GM12878 (cell line): ENCODE data around the gene SHROOM3. TPM values are rescaled to one million over a fixed set of nuclear protein-coding genes. Genes with fewer than 3 reads are reported as not detected.

Source experiments
- ATAC-seq: fragments of 200-7000 bp; cut with Tn5 transposase; 3 replicates; pipeline ENCODE4 v1.9.1; 2020; ENCODE audit warnings: mild to moderate bottlenecking, moderate library complexity
- BruUV-seq: library from RNA; stranded (reverse); fragments of 400-500 nt; replicated peaks from 2 replicates; lab custom pipeline; 2021; lab: Mats Ljungman, UMichigan
- CTCF ChIA-PET: fragments of 300-600 bp; sonication (Branson Sonifier 250); formaldehyde crosslinking; extraction: SDS; loops from one replicate; lab custom pipeline; 2021; ENCODE audit warnings: inconsistent platforms; lab: Yijun Ruan, JAX
- POLR2A ChIA-PET: fragments of 350-600 bp; formaldehyde crosslinking; extraction: SDS; loops from one replicate; lab custom pipeline; 2021; ENCODE audit warnings: inconsistent platforms; lab: Charles Lee
- RAD21 ChIA-PET: fragments of 300-600 bp; sonication (Branson Sonifier 250); formaldehyde crosslinking; loops from one replicate; lab custom pipeline; 2023; ENCODE audit warnings: antibody characterized with exemption; ENCODE audit not compliant: unreplicated experiment; lab: Charles Lee
- SMC1A ChIA-PET: fragments of 300-600 bp; sonication (Branson Sonifier 250); formaldehyde crosslinking; loops from one replicate; lab custom pipeline; 2023; ENCODE audit not compliant: unreplicated experiment, uncharacterized antibody; lab: Charles Lee
- DNase-seq: peaks from one replicate; pipeline ENCODE4 v3.0.0-alpha.2; 2011; ENCODE audit warnings: low read depth, low spot score
- FAIRE-seq: peaks from 3 replicates; lab custom pipeline; 2011; peaks lifted over from hg19 to GRCh38; lab: Jason Lieb, UNC
- H2AFZ ChIP-seq: 2 replicates; pipeline ENCODE4 v1.6.0; 2011; ENCODE audit warnings: low read depth, low read length, control low read depth; ENCODE audit not compliant: control insufficient read depth
- H3K27ac ChIP-seq: 2 replicates; pipeline ENCODE4 v1.5.1; 2011; ENCODE audit warnings: control low read depth; ENCODE audit not compliant: control insufficient read depth, insufficient read depth
- H3K27me3 ChIP-seq, 2 experiments: replicated peaks in 1 of 2; 2 replicates each; pipeline versions ENCODE4 v1.6.0 to v1.6.1; 2011; ENCODE audit warnings: low read length in 1 of 2; ENCODE audit not compliant: control insufficient read depth in 2 of 2, insufficient read depth in 2 of 2
- H3K36me3 ChIP-seq, 2 experiments: 2 replicates each; pipeline ENCODE4 v1.5.1; 2011; ENCODE audit warnings: low read length in 1 of 2; ENCODE audit not compliant: control insufficient read depth in 2 of 2, insufficient read depth in 2 of 2
- H3K4me1 ChIP-seq: 2 replicates; pipeline ENCODE4 v1.6.1; 2011; ENCODE audit warnings: mild to moderate bottlenecking, low read length, moderate library complexity, mixed read lengths; ENCODE audit not compliant: control insufficient read depth, insufficient read depth
- H3K4me2 ChIP-seq: 2 replicates; pipeline ENCODE4 v1.6.0; 2011; ENCODE audit warnings: control low read depth; ENCODE audit not compliant: control insufficient read depth, insufficient read depth
- H3K4me3 ChIP-seq: fragments of 200-600 bp; sonication (generic); 2 replicates; pipeline ENCODE4 v1.5.1; 2016
- H3K79me2 ChIP-seq: 2 replicates; pipeline ENCODE4 v1.6.0; 2011; ENCODE audit warnings: low read length; ENCODE audit not compliant: control insufficient read depth, insufficient read depth
- H3K9ac ChIP-seq: 2 replicates; pipeline ENCODE4 v1.8.0; 2011; ENCODE audit warnings: low read length, control low read depth, mixed read lengths; ENCODE audit not compliant: control insufficient read depth, insufficient read depth
- H3K9me3 ChIP-seq: replicated peaks from 3 replicates; pipeline ENCODE4 v1.5.1; 2011; ENCODE audit warnings: mild to moderate bottlenecking, low read length; ENCODE audit not compliant: control insufficient read depth, insufficient read depth
- H4K20me1 ChIP-seq: 2 replicates; pipeline ENCODE4 v1.6.0; 2011; ENCODE audit not compliant: control insufficient read depth, insufficient read depth
- IRF4 ChIP-seq: IDR thresholded peaks from 2 replicates; pipeline ENCODE4 v1.6.1; 2011; ENCODE audit warnings: low read depth, low read length
- KLF5 ChIP-seq: fragments of 450-650 bp; IDR thresholded peaks from 2 replicates; pipeline ENCODE4 v1.6.1; 2014; ENCODE audit warnings: mild to moderate bottlenecking; ENCODE audit not compliant: partially characterized antibody
- MTA3 ChIP-seq: IDR thresholded peaks from 2 replicates; pipeline ENCODE4 v1.6.1; 2012; ENCODE audit warnings: low read length, inconsistent platforms, borderline replicate concordance
- MXI1 ChIP-seq: fragments of 150-350 bp; IDR thresholded peaks from 2 replicates; pipeline ENCODE4 v1.6.1; 2011; ENCODE audit warnings: low read depth, mild to moderate bottlenecking, inconsistent platforms, low read length, improper control_type of control experiment
- MYC ChIP-seq: IDR thresholded peaks from 2 replicates; pipeline ENCODE4 v1.6.1; 2011; ENCODE audit warnings: mild to moderate bottlenecking, low read length, moderate library complexity, inconsistent platforms; ENCODE audit not compliant: insufficient read depth, insufficient replicate concordance, insufficient read length, severe bottlenecking
- NBN ChIP-seq: fragments of 450-650 bp; IDR thresholded peaks from 2 replicates; pipeline ENCODE4 v1.6.1; 2016
- STAT1 ChIP-seq: fragments of 450-650 bp; conservative IDR thresholded peaks from 2 replicates; pipeline ENCODE4 v1.6.1; 2014; ENCODE audit warnings: antibody characterized with exemption, mild to moderate bottlenecking
- SUZ12 ChIP-seq: fragments of 200-600 bp; sonication (generic); IDR thresholded peaks from one replicate; pipeline ENCODE4 v1.6.1; 2018; ENCODE audit warnings: antibody characterized with exemption, mild to moderate bottlenecking; ENCODE audit not compliant: unreplicated experiment
- TARDBP ChIP-seq: IDR thresholded peaks from 2 replicates; pipeline ENCODE4 v1.6.1; 2016; ENCODE audit warnings: borderline replicate concordance
- TCF7 ChIP-seq: IDR thresholded peaks from 2 replicates; pipeline ENCODE4 v1.6.1; 2014; ENCODE audit warnings: antibody characterized with exemption, borderline replicate concordance
- YY1 ChIP-seq: IDR thresholded peaks from 2 replicates; pipeline ENCODE4 v1.6.1; 2011; ENCODE audit warnings: low read depth, mild to moderate bottlenecking, low read length
- ZNF384 ChIP-seq: IDR thresholded peaks from 2 replicates; pipeline ENCODE4 v1.6.1; 2012; ENCODE audit warnings: low read depth, mild to moderate bottlenecking, low read length, improper control_type of control experiment, borderline replicate concordance
- ZZZ3 ChIP-seq: IDR thresholded peaks from 2 replicates; pipeline ENCODE4 v1.6.1; 2011; ENCODE audit warnings: low read depth; ENCODE audit not compliant: control insufficient read depth, insufficient read length
- WGBS: methylation state at CpG from one replicate; pipeline ENCODE4 v1.1.6; 2016; ENCODE audit warnings: low lambda C conversion rate; ENCODE audit not compliant: insufficient replicate concordance, insufficient coverage; ENCODE audit errors: missing lambda C conversion rate; 5-methylcytosine and 5-hydroxymethylcytosine counted together
- in situ Hi-C: fragments of 300-500 bp; cut with MboI; formaldehyde crosslinking; loops from 9 replicates; pipeline ENCODE4 v1.14.3; 2018; ENCODE audit warnings: mixed read lengths
- intact Hi-C: fragments of 100-400 bp; cut with micrococcal nuclease; formaldehyde crosslinking; loops from one replicate; pipeline ENCODE4 v1.14.2; 2022; ENCODE audit not compliant: unreplicated experiment
- polyA plus RNA-seq, 11 experiments: library from polyadenylated mRNA; depleted of rRNA in 4 of 11; unstranded in 6 of 11; stranded (reverse) in 5 of 11; fragments of >200 nt; fragmentation: Nextera tagmentation in 4 of 11; fragmentation: Illumina TruSeq in 1 of 11; extraction: Ambion mirVana in 4 of 11; extraction: Trizol in 1 of 11; gene quantifications; 1 replicate in 1 of 11; 2 replicates in 10 of 11; pipeline versions ENCODE4 v1.2.1 to v1.2.3, GENCODE V29; 2011 to 2016; ENCODE audit warnings: inconsistent platforms in 2 of 11, missing spikeins in 2 of 11, low read depth in 1 of 11
- total RNA-seq, 4 experiments: library from RNA; depleted of rRNA in 3 of 4; stranded (reverse); fragments of >200 nt in 3 of 4; fragmentation: Illumina TruSeq in 1 of 4; extraction: Trizol in 1 of 4; gene quantifications; 2 replicates each; pipeline versions ENCODE4 v1.2.1 to v1.2.3, GENCODE V29; 2013 to 2021
- TF ChIP-seq, protein P1 (sequence below): IDR thresholded peaks from 2 replicates; pipeline ENCODE4 v1.6.1; 2012; ENCODE audit warnings: mild to moderate bottlenecking, low read depth, low read length
- TF ChIP-seq, protein P2 (sequence below): IDR thresholded peaks from 2 replicates; pipeline ENCODE4 v1.6.1; 2012; ENCODE audit warnings: low read depth, low read length, improper control_type of control experiment
- TF ChIP-seq, protein P3 (sequence below): IDR thresholded peaks from 2 replicates; pipeline ENCODE4 v1.6.1; 2011; ENCODE audit warnings: low read depth, mild to moderate bottlenecking, low read length, moderate library complexity, borderline replicate concordance; ENCODE audit errors: extremely low read depth

Gene SHROOM3
- total and polyA plus RNA-seq, 10 of the 15 experiments (the other 5 are each of a cell fraction or from before 2014, with no cell fraction given) = under 0.01 to 0.29 (median 0.08) TPM; not detected in 1

DNA sequence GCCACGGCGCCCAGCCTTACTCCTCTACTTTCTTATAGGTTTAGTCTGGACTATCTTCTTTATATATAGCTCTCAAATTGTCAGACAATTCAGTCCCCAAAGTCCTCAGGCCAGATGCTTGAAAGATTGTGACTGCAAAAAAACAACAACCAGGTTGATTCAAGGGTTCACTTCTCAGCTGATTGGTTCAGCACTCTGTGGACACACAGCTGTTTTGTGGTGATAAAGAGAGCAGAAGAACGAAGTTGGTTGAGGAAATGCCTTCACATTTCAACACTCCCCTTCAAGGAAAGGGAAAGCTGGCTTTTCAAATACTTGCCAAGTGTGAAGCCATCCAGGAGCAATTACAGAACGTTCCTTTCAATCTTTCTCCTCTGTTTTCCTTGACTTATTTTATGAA, 166.8 kb downstream of the SHROOM3 start:
- ATAC-seq (no peak), FAIRE-seq (no peak), DNase-seq (no peak)
- Histone ChIP-seq H3K4me3 (no peak overlapping the region), H3K27me3 (no peaks in the 10 kb centered on the region; a peak in 1 of 4 replicates), H3K79me2 (no peaks in the 10 kb centered on the region), H3K4me2 (no peak overlapping the region), H3K4me1 (peaks cover 6% of the 10 kb centered on the region; the same call in 1 of the 2 replicates), H2AFZ (no peak overlapping the region), H3K36me3 (no peaks in the 10 kb centered on the region), H4K20me1 (no peaks in the 10 kb centered on the region), H3K27ac (no peak overlapping the region), H3K9me3 (no peaks in the 10 kb centered on the region), H3K9ac (no peak overlapping the region)
- SMC1A ChIA-PET = no interaction called here
- no peak for TF ChIP-seq ZNF384
- TF ChIP-seq YY1 = no peak
- TF ChIP-seq, protein P1, sequence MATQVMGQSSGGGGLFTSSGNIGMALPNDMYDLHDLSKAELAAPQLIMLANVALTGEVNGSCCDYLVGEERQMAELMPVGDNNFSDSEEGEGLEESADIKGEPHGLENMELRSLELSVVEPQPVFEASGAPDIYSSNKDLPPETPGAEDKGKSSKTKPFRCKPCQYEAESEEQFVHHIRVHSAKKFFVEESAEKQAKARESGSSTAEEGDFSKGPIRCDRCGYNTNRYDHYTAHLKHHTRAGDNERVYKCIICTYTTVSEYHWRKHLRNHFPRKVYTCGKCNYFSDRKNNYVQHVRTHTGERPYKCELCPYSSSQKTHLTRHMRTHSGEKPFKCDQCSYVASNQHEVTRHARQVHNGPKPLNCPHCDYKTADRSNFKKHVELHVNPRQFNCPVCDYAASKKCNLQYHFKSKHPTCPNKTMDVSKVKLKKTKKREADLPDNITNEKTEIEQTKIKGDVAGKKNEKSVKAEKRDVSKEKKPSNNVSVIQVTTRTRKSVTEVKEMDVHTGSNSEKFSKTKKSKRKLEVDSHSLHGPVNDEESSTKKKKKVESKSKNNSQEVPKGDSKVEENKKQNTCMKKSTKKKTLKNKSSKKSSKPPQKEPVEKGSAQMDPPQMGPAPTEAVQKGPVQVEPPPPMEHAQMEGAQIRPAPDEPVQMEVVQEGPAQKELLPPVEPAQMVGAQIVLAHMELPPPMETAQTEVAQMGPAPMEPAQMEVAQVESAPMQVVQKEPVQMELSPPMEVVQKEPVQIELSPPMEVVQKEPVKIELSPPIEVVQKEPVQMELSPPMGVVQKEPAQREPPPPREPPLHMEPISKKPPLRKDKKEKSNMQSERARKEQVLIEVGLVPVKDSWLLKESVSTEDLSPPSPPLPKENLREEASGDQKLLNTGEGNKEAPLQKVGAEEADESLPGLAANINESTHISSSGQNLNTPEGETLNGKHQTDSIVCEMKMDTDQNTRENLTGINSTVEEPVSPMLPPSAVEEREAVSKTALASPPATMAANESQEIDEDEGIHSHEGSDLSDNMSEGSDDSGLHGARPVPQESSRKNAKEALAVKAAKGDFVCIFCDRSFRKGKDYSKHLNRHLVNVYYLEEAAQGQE = no peak
- TF ChIP-seq IRF4 = no peak
- no peak for TF ChIP-seq MYC
- TF ChIP-seq MTA3 = no peak
- TF ChIP-seq ZZZ3 = no peak
- TF ChIP-seq SUZ12 = no peak
- TF ChIP-seq, protein P2, sequence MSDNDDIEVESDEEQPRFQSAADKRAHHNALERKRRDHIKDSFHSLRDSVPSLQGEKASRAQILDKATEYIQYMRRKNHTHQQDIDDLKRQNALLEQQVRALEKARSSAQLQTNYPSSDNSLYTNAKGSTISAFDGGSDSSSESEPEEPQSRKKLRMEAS = no peak
- TF ChIP-seq NBN = no peak
- TF ChIP-seq, protein P3, sequence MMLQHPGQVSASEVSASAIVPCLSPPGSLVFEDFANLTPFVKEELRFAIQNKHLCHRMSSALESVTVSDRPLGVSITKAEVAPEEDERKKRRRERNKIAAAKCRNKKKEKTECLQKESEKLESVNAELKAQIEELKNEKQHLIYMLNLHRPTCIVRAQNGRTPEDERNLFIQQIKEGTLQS = no peak
- no peak for TF ChIP-seq MXI1
- no peak for TF ChIP-seq STAT1
- TF ChIP-seq KLF5 = no peak
- TF ChIP-seq TARDBP = no peak
- TF ChIP-seq TCF7 = no peak
- RAD21 ChIA-PET = no interaction called here
- in situ Hi-C loops (no loop called here), intact Hi-C loops (no loop called here)
- BruUV-seq = no TSS peak
- POLR2A ChIA-PET = no interaction called here
- WGBS = 22% methylated on average over 4 of the region's 4 CpGs
- CTCF ChIA-PET = no interaction called here
